Glomerular visceral epithelial cell (primary cell): ENCODE measurements around the gene INTS7.
"Not testable (repeated sequence)": the region's sequence is repeated elsewhere in the genome, so short reads cannot be mapped to it uniquely, and the experiment has no call there.

Source experiments
- DNase-seq: peaks from one replicate; pipeline ENCODE4 v3.0.0-alpha.2; 2016; ENCODE audit errors: extremely low spot score

Gene INTS7

DNA sequence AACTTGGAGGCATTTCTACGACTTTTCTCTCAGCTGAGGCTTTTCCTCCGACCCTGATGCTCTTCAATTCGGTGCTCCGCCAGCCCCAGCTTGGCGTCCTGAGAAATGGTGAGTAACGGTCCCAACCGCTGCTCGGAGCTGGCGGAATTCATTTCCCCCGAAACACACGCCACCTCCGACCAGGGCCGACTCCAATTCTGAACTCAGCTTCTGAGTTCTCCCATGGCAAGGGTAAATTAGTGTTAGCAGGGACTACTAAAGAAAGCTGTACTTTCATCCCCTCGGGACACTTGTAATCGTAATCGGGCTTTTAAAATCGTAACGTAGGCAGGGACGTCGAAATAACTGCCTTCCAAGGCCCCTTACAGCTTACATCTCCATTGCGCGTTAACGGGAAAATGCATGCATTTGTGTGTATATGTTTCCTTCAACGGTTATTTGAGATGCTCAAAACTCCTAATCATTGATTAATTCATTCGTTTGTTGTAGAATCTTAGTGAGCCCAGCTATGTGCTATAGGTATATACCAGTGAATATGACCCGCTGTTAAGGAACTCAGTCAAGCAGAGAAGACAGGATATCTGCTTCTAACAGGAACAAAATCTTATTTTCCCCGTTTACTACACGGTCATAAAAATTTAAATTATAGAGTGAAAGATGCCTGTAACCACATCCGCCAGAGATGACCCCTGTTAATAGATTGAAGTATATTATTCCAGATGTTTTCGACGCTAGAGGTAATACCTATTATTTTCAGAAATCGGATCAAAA is 663 bp upstream of the INTS7 start:
- peak; percentile 23 for DNase-seq

DNA sequence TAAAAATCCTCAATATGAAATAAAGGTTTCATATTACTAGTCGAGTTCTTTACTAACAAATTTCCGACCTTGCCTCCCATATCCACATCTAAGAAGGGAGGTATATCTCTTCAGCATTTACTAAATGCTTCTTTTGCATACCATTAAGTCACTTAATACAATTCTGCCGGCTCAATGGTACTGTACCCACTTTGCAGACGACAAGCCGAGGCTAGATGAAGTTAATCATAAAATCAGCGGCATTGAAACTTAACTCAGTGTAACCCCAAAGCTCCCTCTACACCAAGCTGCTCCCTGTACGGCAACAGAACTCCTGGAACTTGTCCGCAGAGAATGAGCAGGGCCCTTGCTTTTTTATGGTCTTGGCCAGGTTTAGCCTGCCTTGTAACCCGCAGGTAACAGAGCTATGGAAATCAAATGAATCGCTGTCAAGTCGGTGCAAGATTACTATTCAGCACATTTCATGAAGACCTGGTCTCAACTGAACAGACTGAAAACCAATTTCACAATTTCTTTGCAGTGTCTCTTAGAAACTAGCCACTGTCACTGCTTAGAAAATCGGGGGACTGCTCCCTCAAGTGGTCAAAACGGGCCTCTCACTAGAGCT is 738 bp downstream of the INTS7 start:
- no peak for DNase-seq

DNA sequence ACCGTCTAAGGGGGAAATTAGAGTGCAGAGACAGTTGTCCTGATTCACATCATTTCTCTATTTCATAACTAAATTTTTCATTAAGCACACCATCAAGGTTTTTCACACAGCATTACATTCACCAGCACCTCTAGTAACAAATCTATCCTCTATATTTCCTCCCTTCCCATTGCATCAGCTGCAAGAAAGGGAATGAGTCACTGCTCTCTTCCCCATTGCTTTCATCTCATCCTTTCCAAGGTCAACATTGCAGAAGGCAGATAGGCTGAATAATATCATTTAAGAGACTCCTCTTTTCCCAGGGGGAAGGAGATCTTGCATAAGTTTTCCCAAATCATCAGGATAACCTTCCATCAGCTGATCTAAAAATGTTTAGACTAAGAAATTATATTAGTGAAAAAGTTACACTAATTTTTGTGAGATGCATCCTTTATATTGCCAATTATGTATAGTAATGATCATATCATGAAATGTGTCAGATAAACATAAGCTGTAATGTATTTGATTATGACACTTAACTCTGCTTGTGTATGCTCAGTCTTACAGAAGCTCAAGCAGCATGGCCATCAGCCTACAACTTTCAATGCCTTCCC is 4.3 kb downstream of the INTS7 start:
- DNase-seq, result peak; percentile 50

DNA sequence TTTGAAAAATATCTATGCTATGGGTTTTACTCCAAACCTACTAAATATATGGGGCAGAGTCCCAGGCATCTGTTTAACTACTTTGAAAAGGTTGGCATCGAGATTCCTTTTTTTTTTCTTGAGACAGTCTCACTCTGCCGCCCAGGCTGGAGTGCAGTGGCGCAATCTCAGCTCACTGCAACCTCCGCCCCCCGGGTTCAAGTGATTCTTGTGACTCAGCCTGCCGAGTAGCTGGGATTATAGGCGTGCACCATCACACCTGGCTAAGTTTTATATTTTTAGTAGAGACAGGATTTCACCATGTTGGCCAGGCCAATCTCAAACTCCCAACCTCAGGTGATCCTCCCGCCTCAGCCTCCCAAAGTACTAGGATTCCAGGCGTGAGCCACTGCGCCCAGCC is 7.6 kb downstream of the INTS7 start:
- not testable (repeated sequence) for DNase-seq

DNA sequence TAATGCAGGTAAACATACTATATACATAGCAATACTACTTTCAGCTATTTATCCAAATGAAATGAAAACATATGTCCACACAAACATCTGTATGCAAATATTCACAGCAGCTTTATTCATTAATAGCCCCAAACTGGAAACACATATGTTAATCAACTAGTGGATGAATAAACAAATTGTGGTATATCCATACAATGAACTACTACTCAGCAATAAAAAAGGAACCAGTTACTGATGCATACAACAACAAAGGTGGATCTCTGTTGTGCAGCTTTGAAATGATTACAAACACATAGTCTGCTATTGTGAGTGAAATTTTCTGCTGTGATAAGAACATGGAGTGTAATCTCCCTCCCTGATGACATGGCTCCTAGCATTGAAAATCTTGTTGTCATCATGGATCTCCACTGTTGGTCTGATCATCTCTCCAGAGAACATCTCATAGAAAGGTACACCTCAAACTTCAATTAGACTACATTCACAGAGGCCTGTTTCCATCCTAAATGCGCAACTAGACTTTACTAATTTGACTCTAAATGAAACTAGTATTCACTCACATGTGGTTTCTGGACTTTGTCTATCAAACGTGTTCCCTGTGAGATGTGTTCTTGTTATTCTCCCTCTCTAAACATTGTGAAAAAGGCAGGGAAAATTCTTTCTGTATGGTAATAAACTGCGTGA is 10.7 kb downstream of the INTS7 start:
- DNase-seq, result no peak

DNA sequence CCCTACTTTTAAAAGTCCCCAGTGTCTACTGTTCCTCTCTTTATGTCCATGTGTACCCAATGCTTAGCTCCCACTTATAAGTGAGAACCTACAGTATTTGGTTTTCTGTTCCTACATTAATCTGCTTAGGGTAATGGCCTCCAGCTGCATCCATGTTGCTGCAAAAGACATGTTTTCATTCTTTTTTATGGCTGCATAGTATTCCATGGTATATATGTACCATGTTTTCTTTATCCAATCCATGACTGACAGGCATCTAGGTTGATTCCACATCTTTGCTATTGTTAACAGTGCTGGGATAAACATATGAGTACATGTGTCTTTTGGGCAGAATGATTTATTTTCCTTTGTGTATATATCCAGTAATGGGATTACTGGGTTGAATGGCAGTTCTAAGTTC is 12.4 kb downstream of the INTS7 start:
- not testable (repeated sequence) for DNase-seq

DNA sequence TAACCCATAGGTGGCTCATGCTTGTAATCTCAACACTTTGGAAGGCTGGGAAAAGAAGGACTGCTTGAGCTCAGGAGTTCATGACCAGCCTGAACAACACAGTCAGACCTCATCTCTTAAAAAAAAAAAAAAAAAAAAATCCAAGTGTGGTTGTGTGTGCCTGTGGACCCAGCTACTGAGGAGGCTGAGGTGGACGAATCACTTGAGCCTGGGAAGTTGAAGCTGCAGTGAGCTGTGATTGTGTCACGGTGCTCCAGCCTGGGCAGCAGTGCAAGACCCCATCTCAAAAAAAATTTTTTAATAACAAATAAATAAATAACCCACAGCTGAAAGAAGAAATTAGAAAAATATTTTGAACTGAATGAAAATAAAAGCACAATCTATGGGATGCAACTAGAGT is 13.8 kb downstream of the INTS7 start:
- DNase-seq, result no peak

DNA sequence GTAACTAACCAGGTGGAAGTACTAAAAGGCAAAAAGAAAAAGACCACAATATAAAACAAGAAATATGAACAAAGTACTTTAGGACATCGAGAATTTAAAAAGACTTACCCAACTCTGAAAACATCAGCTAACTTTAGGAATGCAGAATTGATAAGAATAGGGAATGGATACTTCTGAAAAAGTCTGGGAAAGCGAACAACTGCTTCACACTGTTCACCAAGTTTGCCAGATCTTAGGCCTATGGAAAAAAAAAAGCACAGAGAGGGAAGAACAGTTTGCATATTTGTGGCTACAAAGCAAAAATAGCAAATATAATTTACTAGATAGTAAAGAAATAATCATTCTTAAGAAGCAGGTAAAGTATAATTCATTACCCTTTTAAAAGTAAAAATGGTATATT is 14.4 kb downstream of the INTS7 start:
- no peak for DNase-seq

DNA sequence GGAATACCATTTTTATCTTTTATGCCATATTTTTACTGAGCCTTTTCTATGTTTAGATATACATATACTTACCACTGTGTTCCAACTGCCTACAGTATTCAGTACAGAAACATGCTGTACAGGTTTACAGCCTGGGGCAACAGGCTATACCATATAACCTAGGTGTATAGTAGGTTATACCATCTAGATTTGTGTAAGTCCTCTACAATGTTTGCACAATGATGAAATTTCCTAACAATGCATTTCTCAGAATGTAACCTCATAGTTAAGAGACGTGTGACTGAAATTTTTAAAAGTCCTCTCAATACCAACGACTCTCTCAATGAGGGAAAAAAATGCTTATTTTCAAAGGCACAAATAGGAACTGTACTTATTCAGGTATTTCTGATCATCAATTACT is 21.7 kb downstream of the INTS7 start:
- no peak for DNase-seq

DNA sequence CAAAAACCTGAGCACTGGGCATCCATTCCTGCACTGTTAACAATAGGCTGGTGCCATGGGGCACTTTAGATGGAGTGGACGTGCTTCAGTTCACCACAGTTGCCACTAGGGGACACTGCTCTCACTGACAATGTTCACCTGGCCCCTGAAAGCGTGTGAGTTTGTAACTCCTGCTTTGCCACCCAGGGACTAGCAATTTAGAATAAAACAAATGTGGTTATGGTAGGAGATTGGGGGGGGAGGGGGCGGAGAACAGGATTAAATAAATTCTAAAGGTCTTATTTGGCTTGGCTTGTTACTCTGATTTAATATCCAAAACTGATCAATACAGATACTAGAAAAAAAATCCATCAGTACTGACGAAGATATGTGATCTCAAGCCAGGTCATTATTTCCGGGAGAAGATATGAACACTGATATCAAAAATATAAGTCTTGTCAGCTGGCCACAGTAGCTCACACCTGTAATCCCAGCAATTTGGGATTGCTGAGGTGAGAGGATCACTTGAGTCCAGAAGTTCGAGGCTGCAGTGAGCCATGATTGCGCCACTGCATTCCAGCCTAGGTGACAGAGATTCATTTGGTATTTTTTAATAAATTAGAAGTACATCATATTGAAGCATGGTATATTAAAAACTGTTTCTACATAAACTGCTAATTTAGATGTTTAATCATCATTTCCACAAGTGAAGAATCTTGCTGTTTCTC is 23.2 kb downstream of the INTS7 start:
- DNase-seq, result peak; percentile 68

DNA sequence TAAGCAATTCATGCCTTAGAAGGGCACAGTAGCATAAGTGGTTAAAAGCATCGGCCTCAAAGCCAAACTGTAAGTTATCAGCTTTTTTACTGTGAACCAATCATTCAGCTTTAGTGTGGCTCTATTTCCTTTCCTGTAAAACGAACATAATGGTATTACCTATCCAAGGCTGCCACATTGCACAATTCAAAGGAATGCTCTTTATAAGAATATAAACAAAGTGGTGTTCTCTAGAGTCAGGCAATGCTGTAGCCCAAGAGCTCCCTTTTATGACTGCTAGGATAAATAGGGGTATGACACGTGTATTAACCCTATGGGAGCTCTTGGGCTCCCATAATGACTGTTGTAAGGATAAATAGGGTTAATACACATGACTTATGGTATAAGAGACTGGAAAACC is 25.4 kb downstream of the INTS7 start:
- DNase-seq, result no peak

DNA sequence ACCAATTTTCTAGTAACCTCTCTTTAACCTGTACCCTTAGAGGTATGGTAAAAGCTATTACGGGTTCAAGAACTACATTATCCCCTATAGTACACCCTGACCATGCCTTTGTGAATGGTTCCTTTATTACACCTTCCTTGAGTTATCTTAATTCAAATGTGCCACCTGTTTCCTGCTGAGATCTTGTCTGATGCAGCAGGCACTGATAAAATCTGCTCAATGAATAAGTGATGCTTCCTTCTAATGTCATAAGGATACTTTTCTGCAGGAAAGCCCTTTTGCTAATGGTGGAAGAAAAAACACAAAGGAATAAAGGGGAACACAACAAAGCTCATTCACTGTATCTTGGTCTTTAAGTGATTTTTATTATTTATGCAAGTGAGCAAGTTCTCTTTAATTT is 25.8 kb downstream of the INTS7 start:
- no peak for DNase-seq

DNA sequence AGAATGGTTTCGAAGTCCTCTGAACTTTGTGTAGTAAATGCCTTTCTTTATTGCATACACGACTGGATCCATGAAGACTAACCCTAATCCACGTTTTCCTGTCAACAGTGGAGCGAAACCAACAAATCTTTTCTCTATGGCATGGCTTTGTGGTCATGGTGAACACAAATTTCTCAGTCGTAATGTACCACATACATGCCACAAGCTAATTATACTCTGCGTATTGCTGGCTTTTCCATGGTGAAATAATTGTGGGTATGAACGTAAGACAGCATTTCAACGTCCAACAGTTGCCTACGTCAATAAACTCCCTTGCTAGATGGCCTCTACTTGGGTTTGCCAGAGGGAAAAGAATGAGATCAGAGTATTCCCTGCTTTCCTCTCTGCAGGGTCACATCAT is 27.5 kb downstream of the INTS7 start:
- DNase-seq, result no peak

DNA sequence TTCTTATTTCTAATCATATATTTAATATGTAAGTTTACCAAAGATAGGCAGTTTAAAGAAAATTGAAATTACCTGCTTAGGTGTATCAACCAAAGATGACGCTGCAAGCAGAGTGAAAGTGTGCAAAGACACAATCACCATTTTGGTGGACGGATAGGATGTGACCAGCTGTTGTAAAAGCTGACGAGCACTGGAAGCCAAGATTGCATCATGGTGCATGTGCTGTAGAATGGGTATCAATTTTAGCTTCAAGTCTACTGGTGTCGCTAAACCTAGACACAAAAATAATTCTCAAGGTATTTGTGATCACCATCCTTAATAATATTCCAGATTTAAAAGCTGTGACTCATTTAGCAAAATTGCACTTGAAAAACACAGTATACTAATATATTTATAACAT is 28.2 kb downstream of the INTS7 start:
- no peak for DNase-seq

DNA sequence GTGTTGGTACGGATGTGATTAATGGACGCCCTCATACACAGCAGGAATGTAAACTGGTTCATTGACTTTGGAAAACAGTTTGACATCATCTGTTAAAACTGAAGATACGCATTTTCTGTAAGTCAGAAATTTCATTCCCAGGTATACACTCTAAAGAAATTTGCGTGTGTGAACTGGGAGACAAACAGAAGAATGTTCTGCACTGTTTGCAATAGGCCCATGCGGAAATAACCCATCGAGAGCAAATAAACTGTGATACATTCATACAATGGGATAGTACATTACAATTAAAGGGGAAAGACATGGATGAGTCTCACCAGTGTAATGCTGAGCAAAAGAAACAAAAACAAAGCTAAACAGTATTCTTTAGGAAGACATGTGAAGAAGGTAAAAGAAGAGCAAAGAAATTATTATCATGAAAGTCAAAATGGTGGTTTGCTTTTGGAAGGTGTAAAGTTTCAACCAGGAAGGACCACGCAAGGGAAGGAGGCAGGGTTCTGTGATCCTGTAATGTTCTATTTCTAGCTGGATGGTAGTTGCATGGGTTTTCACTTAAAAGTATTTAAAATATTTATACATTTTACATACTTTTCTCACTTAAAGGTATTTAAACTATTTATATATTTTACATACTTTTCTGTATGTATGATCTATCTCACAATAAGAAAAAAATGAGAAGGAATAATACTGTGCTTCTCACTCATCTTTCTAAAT is 30.3 kb downstream of the INTS7 start:
- DNase-seq, result no peak

DNA sequence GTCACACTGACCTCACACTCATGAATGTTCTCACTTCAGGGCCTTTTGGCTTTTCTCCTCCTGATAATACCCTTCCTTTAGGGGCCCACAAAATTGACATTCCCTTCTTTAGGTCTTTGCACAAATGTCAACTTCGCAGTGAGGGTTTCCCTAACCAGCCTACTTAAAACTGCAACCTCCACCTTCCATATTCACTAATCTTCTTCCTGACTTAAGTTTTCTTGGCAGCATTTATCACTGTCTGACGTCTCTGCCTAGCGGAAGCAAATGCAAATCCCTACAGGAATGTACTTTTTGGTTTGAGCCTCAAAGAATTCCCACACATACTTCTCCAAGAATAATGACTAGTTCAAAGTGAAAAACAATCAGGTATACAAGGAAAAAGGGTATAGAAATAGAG is 32.8 kb downstream of the INTS7 start:
- no peak for DNase-seq

DNA sequence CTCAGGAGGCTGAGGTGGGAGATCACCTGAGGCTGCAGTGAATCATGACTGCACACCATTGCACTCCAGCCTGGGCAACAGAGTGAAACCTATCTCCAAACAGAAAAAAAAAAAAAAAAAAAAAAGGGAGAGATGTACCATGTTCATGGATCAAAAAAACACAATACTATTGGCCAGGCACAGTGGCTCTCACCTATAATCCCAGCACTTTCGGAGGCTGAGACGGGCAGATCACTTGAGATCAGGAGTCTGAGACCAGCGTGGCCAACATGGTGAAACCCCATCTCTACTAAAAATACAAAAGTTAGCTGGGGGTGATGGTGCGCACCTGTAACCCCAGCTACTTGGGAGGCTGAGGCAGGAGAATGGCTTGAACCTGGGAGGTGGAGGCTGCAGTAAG is 37.9 kb downstream of the INTS7 start:
- not testable (repeated sequence) for DNase-seq

DNA sequence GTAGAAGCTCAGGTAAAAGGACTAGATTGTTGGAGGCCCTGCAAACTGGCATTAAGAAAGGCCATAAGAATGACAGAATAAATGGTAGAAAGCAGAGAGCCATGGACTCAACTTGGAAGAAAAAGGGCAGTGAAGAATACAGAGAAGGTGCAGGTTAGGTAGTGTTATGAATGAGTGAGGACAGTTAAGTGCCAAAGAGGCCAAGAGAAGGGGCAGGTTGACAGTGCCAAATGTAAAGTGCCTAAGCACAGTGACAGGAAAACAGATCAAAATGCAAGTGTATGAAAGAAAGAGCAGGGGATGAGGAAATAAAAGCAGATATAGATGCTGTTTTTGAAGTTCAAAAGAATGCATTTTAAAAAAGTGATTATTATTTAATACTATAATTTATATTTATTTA is 43.7 kb downstream of the INTS7 start:
- no peak for DNase-seq

DNA sequence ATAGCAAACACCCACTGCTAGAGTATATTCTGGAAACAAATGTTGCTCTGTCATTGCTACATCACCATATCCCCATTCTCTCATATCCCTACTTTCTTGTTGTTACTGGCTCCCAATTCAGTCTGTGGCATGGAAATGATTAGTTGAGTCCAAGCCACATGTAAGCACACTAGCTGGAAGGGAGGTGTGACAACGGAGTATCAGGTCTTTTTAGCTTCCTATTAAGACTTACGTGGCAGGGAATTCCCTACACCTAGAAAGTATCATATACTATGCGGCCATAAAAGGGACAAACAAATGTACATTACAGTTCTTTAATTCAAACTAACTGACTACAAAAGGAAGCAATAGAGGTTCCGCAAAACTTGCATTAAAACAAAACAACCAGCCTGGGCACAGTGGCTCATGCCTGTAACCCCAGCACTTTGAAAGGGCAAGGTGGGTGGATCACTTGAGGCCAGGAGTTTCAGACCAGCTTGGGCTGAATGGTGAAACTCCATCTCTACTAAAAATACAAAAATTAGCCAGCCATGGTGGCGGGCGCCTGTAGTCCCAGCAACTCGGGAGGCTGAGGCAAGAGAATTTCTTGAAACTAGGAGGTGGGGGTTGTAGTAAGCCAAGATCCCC is 48.6 kb downstream of the INTS7 start:
- no peak for DNase-seq

DNA sequence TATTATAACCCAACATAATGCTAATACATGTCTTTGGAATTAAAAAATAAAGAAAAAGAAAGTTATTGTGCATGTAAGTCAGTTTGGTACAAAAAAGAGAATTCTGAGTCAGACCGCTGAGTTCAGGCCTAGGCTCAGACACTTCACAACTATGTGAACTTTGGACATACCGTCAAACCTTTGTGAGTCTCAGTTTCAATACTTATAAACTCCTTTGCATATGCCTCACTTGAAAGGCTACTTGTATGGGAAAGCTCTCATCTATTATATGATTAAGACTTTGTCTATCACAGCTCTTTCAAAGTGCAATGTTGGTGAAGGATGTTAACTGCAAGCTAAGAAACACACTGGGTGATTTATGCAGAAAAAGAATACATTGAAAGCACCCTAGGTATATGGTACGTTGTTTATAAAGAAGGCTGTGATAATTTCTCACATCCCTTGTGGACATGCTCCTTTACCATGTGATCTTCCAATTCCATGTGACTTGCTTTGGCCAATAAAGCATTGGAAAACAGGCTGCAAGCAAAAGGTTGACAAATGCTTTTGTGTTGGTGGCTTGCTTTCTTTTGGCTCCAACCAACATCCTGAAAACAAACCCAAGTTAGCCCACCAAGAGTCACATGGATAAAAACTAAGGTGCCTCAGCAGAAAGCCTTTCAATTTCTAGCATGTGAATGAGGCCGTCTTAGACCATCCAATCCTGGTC is 49.6 kb downstream of the INTS7 start:
- DNase-seq, result no peak
